ENCODE measurements around the gene HSD11B1L. TPM values are rescaled to one million over a fixed set of nuclear protein-coding genes. Genes with fewer than 3 reads are reported as not detected.
"Not testable (repeated sequence)": the region's sequence is repeated elsewhere in the genome, so short reads cannot be mapped to it uniquely, and the experiment has no call there.

HSD11B1L gene
- total and polyA plus RNA-seq, 2 donors (not counting 3 experiments of a cell fraction or from before 2014, with no cell fraction given) = 4.4 to 9.1 TPM

GRCh38 chr19:5702053-5702410, 21.2 kb downstream of the HSD11B1L start:
- H3K36me3 ChIP-seq (ENCODE audit: control insufficient read depth in 2 of 2, extremely low read depth in 1 of 2, insufficient read depth in 2 of 2, low read length in 2 of 2) = peaks cover 15 to 33% of the 10 kb centered on the region in 2 experiments
- BruUV-seq (replicated peaks); dilution Hi-C loops (cut with MboI; ENCODE audit: extremely low pct_ligation_motif_present, low sequenced_read_pairs); H3K27ac ChIP-seq (ENCODE audit: insufficient read depth, low read depth, low read length); DNase-seq (ENCODE audit: low read depth, low spot score); intact Hi-C loops (cut with micrococcal nuclease); POLR2A ChIA-PET; H3K4me1 ChIP-seq (ENCODE audit: control insufficient read depth, extremely low read depth, insufficient read depth, low read length); H4K20me1 ChIP-seq (replicated peaks; ENCODE audit: control insufficient read depth, extremely low read depth, insufficient read depth, low read length); H3K4me2 ChIP-seq (ENCODE audit: insufficient read depth, low read length); H3K9ac ChIP-seq (replicated peaks; ENCODE audit: extremely low read depth, insufficient read depth, low read length); H2AFZ ChIP-seq (ENCODE audit: low read depth, low read length); H3K9me3 ChIP-seq (replicated peaks; ENCODE audit: control insufficient read depth, insufficient read depth, low read length); CTCF ChIA-PET; H3K9me1 ChIP-seq (replicated peaks; ENCODE audit: control insufficient read depth, extremely low read depth, insufficient read depth, low read length); H3K27me3 ChIP-seq (ENCODE audit: control insufficient read depth in 2 of 2, insufficient read depth in 2 of 2, low read length in 2 of 2); FAIRE-seq; H3K79me2 ChIP-seq (ENCODE audit: control insufficient read depth, insufficient read depth, low read length); H3K4me3 ChIP-seq (replicated peaks in 1 of 3; ENCODE audit: insufficient read depth in 1 of 3, low read depth in 1 of 3, low read length in 3 of 3): not testable (repeated sequence)

- Histone ChIP-seq H3K4me1 (ENCODE audit: control insufficient read depth, extremely low read depth, insufficient read depth, low read length) (peaks cover 2% of the 10 kb centered on the region), H3K4me2 (ENCODE audit: insufficient read depth, low read length) (no peak overlapping the region), H3K9me3 (replicated peaks; ENCODE audit: control insufficient read depth, insufficient read depth, low read length) (no peaks in the 10 kb centered on the region), H3K36me3 (ENCODE audit: control insufficient read depth in 2 of 2, extremely low read depth in 1 of 2, insufficient read depth in 2 of 2, low read length in 2 of 2) (peaks cover 11 to 38% of the 10 kb centered on the region in 2 experiments), H3K27ac (ENCODE audit: insufficient read depth, low read depth, low read length) (no peak overlapping the region), H3K4me3 (replicated peaks in 1 of 3; ENCODE audit: insufficient read depth in 1 of 3, low read depth in 1 of 3, low read length in 3 of 3) (no peak overlapping the region), H3K9ac (replicated peaks; ENCODE audit: extremely low read depth, insufficient read depth, low read length) (no peak overlapping the region), H4K20me1 (replicated peaks; ENCODE audit: control insufficient read depth, extremely low read depth, insufficient read depth, low read length) (no peaks in the 10 kb centered on the region), H3K9me1 (replicated peaks; ENCODE audit: control insufficient read depth, extremely low read depth, insufficient read depth, low read length) (no peaks in the 10 kb centered on the region), H2AFZ (ENCODE audit: low read depth, low read length) (no peak overlapping the region), H3K27me3 (ENCODE audit: control insufficient read depth in 2 of 2, insufficient read depth in 2 of 2, low read length in 2 of 2) (no peaks in the 10 kb centered on the region), H3K79me2 (ENCODE audit: control insufficient read depth, insufficient read depth, low read length) (no peaks in the 10 kb centered on the region)
- dilution Hi-C loops (cut with MboI; ENCODE audit: extremely low pct_ligation_motif_present, low sequenced_read_pairs) (no loop called here), intact Hi-C loops (cut with micrococcal nuclease) (no loop called here)
- POLR2A ChIA-PET = no interaction called here
- DNase-seq (ENCODE audit: low read depth, low spot score) = no peak
- CTCF ChIA-PET = interaction anchor here (0.9 kb wide), 1 partner anchor 14 kb away, joined by 3 read pairs; the partner anchor contains the start of gene RPL36
- no peak for FAIRE-seq
- TF ChIP-seq POLR2AphosphoS5 (IDR thresholded peaks at IDR 0.05; ENCODE audit: insufficient read depth, low read depth, low read length) = no peak
- TF ChIP-seq POLR2A (IDR thresholded peaks at IDR 0.05; ENCODE audit: low read depth, low read length) = no peak
- no peak for TF ChIP-seq GATA2 (IDR thresholded peaks at IDR 0.05; ENCODE audit: insufficient read depth, insufficient read length, low read depth, low read length)
- no peak for TF ChIP-seq MAX (IDR thresholded peaks at IDR 0.05; ENCODE audit: insufficient read depth, insufficient read length)
- TF ChIP-seq MYC (IDR thresholded peaks at IDR 0.05; ENCODE audit: low read depth, low read length) = no peak
- TF ChIP-seq FOS (IDR thresholded peaks at IDR 0.05; ENCODE audit: borderline replicate concordance, insufficient read depth, low read length) = no peak
- TF ChIP-seq CTCF (IDR thresholded peaks at IDR 0.05; ENCODE audit: extremely low read depth in 1 of 2, insufficient read depth in 1 of 2, low read depth in 1 of 2, low read length in 2 of 2) = no peak
- BruUV-seq (replicated peaks) = no TSS peak
Observed at GRCh38 chr19:5703819-5704818, 23.3 kb downstream of the HSD11B1L start.

Data from endothelial cell of umbilical vein (primary cell).